Neutrophil (primary cell): Measurements from ENCODE around the gene BZW2.

Experiments
- H3K27ac ChIP-seq: fragments of 200-600 bp; sonication (generic); 2 replicates; pipeline ENCODE4 v1.5.1; 2016; ENCODE audit warnings: mild to moderate bottlenecking, moderate library complexity
- H3K27me3 ChIP-seq: fragments of 200-600 bp; sonication (generic); 2 replicates; pipeline ENCODE4 v1.6.0; 2016; ENCODE audit warnings: mild to moderate bottlenecking
- H3K36me3 ChIP-seq: fragments of 200-600 bp; sonication (generic); 2 replicates; pipeline ENCODE4 v1.5.1; 2017
- H3K4me1 ChIP-seq, 2 experiments: fragments of 200-600 bp in 1 of 2; sonication (generic) in 1 of 2; 1 replicate in 1 of 2; 2 replicates in 1 of 2; pipeline versions ENCODE4 v1.5.1 to v1.6.1; 2013 to 2016; ENCODE audit warnings: low read depth in 1 of 2, low read length in 1 of 2, mild to moderate bottlenecking in 1 of 2, moderate library complexity in 1 of 2; ENCODE audit not compliant: control insufficient read depth in 1 of 2, insufficient read depth in 1 of 2
- H3K4me3 ChIP-seq, 2 experiments: fragments of 200-600 bp in 1 of 2; sonication (generic) in 1 of 2; 1 replicate in 1 of 2; 2 replicates in 1 of 2; pipeline ENCODE4 v1.5.1; 2013 to 2016; ENCODE audit warnings: low read depth in 1 of 2, low read length in 1 of 2, mild to moderate bottlenecking in 1 of 2, moderate library complexity in 1 of 2
- H3K9me3 ChIP-seq: fragments of 200-600 bp; sonication (generic); 2 replicates; pipeline ENCODE4 v1.5.1; 2016
- TF ChIP-seq, protein P1 (sequence below): fragments of 200-600 bp; sonication (generic); IDR thresholded peaks from 2 replicates; pipeline ENCODE4 v1.5.1; 2016; ENCODE audit warnings: antibody characterized with exemption

Gene BZW2

DNA sequence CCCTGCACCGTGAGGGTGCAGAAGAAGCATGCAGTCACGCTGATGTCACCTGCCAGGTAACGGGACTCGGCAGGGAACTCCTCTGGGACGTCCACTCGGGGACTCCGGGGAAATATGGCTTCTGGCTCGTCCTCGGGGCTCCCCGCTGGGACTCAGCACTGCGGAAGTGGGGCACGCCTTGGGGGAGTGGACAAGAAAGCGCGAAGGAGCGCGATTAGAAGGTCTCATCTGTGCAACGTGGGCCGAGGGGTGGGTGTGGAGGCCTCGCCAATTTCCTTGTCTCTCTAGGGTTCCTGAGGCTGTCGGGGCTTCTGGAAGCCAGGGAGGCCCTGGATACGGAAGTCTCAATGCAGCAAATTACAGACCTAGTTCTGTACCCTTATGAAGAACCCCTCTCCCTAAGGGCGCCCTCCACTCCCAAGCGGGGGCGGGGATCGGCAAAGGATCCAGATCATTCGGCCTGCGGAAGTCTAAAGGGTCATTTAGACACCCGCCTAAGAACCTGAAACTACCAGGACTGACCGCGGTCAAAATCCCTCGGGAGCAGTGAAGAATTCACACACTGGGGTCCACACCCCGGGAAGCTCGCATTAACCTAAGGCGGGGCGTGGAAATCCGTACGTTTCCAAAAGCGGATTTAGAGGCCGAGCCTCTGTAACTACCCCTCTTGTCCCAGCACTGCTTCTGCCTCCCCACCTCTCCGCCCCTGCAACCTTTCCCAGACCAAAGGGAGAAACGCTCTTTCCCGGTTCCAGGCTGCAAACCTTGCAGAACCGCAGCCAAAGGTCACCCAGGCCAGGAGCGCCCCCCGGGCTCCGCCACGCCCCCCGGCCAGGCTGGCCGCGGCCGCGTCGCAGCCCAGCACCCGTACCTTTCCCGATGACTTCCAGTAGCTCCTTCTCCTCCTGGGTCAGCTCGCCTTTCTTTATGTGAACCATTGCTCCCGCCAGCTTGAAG lies 1.1 kb upstream of the BZW2 start:
- TF ChIP-seq, protein P1, sequence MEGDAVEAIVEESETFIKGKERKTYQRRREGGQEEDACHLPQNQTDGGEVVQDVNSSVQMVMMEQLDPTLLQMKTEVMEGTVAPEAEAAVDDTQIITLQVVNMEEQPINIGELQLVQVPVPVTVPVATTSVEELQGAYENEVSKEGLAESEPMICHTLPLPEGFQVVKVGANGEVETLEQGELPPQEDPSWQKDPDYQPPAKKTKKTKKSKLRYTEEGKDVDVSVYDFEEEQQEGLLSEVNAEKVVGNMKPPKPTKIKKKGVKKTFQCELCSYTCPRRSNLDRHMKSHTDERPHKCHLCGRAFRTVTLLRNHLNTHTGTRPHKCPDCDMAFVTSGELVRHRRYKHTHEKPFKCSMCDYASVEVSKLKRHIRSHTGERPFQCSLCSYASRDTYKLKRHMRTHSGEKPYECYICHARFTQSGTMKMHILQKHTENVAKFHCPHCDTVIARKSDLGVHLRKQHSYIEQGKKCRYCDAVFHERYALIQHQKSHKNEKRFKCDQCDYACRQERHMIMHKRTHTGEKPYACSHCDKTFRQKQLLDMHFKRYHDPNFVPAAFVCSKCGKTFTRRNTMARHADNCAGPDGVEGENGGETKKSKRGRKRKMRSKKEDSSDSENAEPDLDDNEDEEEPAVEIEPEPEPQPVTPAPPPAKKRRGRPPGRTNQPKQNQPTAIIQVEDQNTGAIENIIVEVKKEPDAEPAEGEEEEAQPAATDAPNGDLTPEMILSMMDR: no peak
- Histone ChIP-seq H3K36me3 (no peaks in the 10 kb centered on the region), H3K9me3 (no peaks in the 10 kb centered on the region), H3K4me3 (peak overlapping the region; percentile 86 to 98), H3K4me1 (peaks cover 20 to 23% of the 10 kb centered on the region in 2 experiments), H3K27me3 (peaks cover 10% of the 10 kb centered on the region), H3K27ac (peak overlapping the region; percentile 91)

DNA sequence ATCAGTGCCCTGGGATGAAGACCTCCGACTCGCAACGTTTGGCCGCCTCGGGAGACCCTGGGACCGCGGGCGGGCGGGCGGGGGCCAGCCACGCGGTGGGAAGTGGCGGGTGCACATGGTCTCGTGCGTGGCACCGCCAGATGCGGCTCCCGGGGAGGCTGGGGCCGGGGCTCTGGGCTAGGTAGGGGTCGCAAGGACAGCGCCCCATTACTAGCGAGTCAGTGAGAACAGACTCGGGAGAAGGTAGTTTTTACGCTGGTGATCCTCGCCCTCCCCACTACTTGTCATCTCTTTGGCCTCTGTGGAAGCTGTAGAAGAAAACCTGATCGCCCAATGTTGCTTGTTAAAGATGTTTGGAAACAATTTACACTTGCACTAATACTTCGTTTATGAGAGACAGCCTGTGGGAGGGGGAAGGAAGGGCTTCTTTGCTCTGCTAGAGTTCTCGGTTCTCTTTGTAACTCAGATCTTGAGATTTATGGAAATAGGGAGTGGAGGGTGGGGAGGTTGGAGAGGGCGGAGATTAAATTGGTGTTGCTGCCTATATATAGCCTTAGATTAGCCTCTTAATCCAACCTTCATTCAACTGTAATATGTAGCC lies 591 bp downstream of the BZW2 start:
- no peaks in the 10 kb centered on the region for H3K36me3 ChIP-seq
- H3K27ac ChIP-seq: peak overlapping the region; percentile 91
- H3K4me1 ChIP-seq: peaks cover 20 to 23% of the 10 kb centered on the region in 2 experiments
- peaks cover 10% of the 10 kb centered on the region for H3K27me3 ChIP-seq
- H3K4me3 ChIP-seq: peak overlapping the region; percentile 86 to 98
- TF ChIP-seq, protein P1: no peak
- H3K9me3 ChIP-seq: no peaks in the 10 kb centered on the region

DNA sequence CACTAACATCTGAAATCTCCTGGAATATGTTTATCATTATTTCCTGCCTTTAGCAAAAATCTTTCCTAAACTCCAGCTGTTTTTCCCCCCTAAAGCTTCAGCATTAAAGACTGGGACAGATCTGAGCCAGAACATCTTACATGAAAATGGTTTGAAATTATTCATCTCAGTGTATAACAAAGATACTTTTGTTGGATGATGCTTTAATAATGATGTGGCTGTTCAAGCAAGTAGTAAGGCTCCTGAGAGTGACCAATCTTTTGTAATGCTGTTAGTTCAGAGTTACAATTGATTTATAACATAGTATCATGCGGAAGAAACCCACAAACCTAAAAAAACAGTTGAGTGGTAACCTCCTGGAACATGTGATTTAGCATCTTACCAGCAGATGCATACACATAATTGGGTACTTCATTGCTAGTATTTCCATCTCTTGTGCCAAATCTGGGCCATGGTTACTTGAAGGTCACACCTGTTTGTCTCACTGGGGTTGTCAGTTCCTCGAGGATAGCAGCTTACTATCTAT lies 1.5 kb downstream of the BZW2 start:
- Histone ChIP-seq H3K27ac (no peak overlapping the region), H3K4me1 (peaks cover 20 to 23% of the 10 kb centered on the region in 2 experiments)

DNA sequence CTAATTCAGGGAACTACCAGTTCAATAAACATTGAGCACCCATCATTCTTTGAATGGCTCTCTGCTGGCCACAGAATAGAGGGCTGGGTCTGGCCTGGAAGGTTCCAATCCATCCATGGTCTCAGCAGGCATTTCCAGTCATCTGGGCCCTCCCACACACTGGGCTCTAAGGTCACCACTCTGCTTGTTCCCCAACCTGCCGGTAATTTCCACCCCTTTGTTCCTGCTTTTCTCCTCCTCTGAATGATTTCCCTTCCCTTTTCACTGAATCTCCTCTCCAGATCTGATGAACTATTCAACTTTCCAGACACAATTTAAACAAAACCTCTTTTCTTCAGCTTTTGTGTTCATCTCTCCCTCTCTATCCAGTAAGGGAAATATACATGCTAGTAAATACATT lies 2.6 kb downstream of the BZW2 start:
- TF ChIP-seq, protein P1: no peak
- Histone ChIP-seq H3K4me1 (peaks cover 20 to 23% of the 10 kb centered on the region in 2 experiments), H3K4me3 (no peak overlapping the region), H3K9me3 (no peaks in the 10 kb centered on the region), H3K27ac (no peak overlapping the region), H3K27me3 (peaks cover 10% of the 10 kb centered on the region), H3K36me3 (no peaks in the 10 kb centered on the region)

More for the DNA sequence above, 1.5 kb downstream of the BZW2 start:
- no peaks in the 10 kb centered on the region for H3K36me3 ChIP-seq
- no peak overlapping the region for H3K4me3 ChIP-seq
- H3K27me3 ChIP-seq: peaks cover 10% of the 10 kb centered on the region
- H3K9me3 ChIP-seq: no peaks in the 10 kb centered on the region
- TF ChIP-seq, protein P1: no peak

DNA sequence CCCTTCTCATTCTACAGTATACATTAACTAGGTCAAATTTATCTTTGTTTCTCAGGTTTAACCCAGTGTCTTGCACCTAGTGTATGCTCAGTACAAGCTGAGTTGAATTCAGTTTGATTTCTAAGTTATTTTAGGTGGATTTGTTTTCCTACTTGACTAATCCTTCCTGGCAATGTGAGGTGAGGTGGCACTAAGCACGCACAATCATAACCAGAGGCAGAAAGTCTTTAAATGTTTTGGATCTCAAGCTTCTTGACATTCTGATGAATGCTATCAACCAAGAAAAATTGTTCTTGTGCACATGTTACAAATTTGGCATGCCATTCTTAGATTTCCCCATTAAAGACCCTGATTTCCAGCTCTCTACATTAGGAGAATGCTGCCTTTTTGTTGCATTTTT lies 3.2 kb downstream of the BZW2 start:
- Histone ChIP-seq H3K4me1 (peaks cover 17 to 19% of the 10 kb centered on the region in 2 experiments), H3K4me3 (no peak overlapping the region), H3K27ac (no peak overlapping the region), H3K27me3 (peaks cover 10% of the 10 kb centered on the region), H3K9me3 (no peaks in the 10 kb centered on the region), H3K36me3 (no peaks in the 10 kb centered on the region)
- TF ChIP-seq, protein P1: no peak
